Activated CD8-positive, alpha-beta memory T cell treated with anti-CD3 and anti-CD28 coated beads, Interleukin-2, amount 50 U/mL, for 4 hours (primary cell): ENCODE measurements around the gene TRPM3.
"Not testable (repeated sequence)": the region's sequence is repeated elsewhere in the genome, so short reads cannot be mapped to it uniquely, and the experiment has no call there.

ENCODE experiments used
- DNase-seq: peaks from one replicate; pipeline ENCODE4 v3.0.0-alpha.2; 2020

Gene TRPM3

DNA sequence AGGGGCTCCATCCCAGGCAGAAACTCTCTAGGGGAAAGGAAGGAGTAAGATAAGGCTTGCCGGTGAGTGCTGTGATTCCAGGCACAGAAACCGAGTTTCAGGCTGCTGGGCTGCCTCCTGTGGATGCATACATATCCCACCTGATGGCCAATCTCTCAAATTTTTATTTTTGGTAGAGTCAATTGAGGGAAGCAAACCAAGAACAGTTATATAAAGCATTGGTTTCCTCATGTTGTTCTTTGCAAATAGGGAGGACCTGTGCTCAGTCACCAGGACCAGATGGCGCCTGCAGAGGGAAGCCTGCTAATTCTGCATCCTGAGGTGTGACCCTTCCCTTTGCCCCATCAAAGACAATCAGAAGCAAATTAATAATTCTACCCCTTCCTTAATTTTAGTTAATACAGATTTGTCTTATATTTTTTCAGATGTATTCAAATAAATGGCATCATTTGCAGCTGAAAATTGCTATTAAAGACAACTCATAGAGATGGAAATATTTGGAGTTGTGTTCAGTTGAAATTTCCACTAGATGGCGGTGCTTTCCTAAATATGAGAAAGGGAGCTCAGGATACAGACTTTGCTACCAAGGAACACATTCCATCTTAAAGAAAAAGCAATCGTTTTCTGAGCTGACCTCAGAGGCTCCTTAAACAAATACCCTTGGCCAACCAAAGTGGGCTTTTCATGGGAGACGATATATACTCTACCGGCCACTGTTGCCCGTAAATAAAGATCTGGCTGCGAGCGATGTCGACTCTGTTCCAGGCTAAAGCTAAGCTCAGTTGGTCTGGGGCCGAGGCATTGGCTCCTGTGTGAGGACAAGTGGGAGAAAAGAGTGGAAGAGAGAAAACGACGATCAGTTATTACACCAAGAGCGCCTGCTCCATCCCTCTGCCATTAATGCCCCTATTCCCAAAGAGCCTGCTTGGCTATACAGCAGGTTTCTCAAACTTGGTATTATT lies 481.3 kb downstream of the TRPM3 start:
- no peak for DNase-seq

DNA sequence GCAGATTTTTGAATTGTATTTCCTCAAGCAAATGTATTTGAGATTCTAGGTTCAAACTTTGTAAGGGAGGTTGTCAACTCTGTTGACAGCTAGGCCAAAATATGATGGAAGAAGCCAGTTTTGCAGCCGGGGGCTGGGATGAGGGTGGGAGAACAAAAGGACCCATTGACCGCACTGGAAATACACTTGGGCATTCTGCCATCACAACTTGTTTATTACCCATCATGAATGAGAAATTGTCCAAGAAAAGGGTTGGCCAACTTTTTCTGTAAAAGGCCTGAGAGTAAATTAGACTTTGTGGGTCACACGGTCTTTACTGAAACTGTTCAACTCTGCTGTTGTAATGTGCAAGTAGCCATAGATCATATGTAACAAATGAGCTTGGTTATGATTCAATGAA lies 485.6 kb downstream of the TRPM3 start:
- no peak for DNase-seq

DNA sequence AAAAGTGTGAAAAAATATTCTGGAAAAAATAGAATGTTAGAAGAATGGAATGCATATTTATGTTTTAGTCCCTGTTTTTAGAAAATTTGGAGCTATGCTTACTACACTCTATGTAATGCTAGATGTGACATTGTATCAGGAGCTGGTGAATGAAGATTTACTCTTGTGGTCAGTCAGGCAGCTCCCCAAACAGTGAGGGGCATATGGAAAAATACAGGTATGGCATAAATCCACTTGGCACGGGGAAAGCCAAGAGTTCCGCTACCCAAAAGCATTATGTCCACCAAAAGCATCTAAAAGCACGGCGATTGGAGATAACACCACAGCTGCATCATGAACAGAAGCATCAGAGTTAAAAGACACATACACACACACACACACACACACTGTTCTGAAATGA lies 486.7 kb downstream of the TRPM3 start:
- DNase-seq, result no peak

DNA sequence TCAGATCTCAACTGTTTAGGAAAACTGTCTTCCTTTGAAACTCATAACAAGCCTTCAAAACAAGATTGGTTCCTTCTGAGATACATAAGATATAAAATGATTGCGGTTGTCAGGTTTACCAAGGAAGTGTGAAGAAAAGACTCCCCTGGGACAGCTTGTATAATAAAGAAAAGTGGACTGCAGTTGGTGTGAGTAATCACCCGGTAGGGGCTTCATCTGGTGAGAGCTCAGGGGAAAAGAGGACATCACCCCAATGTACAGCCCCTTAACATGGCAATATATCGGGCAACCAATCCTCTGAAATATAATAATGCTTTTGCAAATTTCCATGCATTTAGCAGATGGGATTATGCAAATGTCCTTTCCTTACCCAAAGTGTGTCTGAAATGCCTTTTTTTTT lies 490.4 kb downstream of the TRPM3 start:
- no peak for DNase-seq

DNA sequence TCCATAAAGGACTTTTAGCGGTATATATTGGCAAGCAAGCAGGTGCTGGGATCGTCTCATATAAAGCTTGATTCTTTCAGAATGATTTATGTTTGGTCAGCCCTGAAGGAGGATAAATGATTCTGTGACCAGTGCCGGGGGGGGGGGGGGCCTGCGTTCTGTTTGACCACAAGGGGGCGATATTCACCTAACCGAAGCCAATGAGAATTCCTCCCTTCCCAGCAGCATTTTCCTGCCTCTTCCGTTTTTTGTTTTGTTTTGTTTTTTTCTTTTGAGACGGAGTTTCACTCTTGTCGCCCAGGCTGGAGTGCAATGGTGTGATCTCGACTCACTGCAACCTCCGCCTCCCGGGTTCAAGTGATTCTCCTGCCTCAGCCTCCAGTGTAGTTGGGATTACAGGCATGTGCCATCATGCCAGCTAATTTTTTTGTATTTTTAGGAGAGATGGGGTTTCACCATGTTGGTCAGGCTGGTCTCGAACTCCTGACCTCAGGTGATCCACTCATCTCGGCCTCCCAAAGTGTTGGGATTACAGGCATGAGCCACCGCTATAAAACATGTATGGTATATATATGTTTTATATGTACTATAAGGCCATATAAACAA lies 492.2 kb downstream of the TRPM3 start:
- not testable (repeated sequence) for DNase-seq

DNA sequence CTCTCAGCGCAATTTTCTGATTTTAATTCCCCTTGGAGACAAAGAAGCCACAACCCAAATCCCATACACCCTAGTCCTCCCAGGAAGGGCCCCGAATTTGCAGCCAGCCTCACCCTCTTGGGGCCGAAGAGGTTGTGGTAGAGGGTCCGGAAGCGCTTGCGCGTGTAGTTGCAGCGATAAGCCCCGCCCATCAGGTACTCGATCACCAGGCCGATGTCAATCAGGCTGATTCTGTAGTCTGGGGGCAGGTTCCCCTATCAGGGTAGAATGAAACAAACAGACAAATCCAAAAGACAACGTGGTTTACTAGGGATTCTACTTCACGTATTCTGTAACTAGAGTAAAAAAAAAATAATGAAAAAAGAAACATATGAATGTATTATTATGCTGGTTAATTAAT lies 496.3 kb downstream of the TRPM3 start:
- DNase-seq, result no peak

DNA sequence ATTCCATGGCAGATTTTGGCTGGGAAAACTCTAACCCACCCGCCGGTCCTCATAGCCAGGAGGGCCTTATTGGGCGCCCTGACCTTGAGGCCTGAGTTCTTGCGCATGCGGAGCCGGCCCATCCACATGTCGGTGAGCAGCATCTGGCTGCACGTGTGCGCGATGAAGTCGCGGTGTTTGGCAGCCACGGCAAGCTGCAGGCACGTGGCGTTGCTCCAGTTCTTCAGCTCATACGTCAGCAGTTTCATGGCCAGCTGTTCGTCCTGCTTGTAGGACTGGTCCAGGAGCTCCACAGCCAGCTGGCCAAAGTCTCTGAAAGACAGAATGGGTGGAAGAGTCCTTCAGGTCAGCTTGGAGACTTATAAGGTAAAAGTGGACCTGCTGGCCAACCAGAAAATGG lies 502.6 kb downstream of the TRPM3 start:
- DNase-seq, result no peak

DNA sequence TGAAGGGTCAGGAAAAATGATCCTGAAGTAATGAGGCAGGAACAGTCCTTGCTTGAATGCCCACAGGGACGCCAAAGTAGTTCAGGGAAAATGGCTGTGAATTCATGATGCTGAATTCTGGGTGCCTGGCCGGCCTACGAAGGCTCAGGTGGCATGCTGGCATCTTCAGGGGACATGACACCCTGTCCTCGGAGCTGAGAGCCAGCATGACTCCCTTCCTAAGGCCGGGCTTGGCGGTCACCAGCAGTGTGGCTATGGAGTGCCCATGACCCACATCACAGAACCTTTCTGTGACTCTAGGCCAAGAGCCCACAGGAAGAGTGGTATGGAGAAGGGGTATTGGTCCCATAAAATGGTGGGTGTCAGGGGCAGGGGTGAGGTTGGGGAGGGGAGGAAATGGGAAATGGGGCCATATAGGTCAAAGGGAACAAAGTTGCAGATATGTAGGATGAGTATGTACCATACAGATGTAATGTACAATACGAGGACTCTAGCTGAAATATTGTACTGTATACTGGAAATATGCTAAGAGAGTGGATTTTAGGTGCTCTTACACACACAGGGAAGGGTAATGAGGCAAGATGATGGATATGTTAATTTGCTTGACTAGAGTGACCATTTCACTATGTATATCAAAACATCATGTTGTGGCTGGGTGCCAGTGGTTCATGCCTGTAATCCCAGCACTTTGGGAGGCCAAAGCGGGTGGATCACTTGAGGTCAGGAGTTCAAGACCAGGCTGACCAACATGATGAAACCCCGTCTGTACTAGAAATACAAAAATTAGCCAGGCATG lies 504.2 kb downstream of the TRPM3 start:
- no peak for DNase-seq

DNA sequence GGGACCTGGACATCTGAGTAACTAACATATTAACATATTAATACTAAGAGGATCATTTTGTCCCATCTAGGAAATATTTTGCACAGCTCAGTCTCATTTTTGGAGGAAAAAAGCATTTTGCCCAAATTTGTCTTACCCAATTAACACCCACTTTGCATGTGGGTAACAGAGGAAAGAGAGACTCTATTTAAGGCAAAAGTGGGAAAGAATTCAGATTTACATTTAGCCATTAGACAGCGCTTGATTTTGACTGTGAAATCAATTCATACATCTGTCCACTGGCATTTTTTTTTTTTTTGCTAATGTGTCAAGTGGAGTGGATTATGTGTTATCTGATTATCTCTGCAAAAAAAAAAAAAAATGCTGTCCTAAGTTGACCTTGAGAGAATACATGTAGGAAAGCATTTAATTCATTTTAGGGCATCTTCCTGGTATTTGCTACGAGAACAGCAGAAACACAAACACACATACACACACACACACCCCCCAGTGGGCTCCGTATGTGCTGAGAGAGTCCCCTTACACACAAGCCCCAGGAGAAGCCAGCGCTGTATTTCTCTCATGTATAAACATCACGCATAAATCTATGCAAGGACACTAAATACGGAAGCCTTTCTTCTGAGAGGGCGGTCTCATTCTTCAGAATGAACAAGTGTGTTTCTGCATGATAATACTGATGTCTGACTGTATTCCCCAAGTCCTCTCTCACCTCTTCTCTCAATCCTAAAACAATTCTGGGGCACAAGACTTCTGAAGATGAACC lies 505.0 kb downstream of the TRPM3 start:
- no peak for DNase-seq

DNA sequence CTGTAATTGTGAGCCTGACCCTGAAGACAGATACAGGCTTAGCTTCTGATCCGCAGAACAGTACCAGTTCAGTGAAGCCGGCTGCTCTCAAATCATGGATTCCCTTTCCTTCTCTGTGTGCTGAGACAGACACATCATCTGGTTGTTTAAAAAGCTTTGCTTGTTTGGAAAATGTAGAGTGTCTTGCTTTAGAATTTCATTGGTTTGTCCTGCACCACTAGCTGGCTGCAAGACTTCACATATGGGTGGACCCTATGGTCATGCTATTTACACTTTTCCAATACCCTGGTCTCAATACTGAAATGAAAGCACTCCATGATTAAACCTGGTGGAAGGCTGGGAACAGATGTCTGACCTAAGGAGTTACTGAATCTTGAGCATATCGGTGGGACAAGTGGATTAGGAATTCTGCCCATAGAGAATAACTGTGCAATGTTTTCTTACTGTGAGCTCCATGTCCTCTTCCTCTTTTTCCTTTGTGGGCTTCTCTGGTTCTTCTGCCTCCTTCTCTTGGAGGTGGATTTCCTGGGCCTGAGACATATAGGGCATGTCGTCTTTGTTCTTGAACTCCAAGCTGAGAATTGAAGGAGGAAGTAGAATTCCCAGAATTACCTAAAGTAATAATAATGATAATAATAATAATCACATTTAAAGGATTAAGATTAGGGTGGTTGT lies 505.8 kb downstream of the TRPM3 start:
- DNase-seq, result no peak

DNA sequence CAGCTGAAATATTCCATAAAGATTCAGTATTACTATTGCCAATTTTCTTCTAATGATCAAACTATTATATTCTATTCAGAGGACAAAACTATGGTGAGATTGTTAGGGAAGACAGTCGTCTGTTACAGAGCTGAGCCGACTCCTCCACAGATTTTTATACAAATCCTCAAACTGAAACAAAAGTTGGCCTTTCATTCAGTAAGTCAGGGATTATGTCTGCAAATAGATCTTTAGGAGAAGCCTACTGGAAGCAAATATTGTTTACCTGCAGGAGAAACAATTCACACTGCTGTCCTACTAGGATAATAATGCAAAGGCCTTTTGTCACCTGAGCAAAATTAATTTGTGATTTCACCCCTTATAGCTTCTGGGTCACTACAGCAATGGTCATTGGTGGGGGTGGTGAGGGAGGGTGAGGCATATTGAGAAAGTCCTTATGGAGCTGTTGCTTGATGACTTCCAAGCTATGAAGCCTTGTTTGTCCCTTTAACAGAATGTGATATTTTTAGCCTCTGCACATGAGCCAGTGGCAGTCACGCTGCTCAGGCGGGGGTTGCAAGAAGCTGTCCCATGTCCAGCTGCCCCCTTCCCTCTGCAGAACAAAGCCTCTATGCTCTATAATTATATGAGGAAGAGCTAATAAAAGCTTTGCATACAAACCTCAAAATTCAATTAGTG lies 506.5 kb downstream of the TRPM3 start:
- no peak for DNase-seq

DNA sequence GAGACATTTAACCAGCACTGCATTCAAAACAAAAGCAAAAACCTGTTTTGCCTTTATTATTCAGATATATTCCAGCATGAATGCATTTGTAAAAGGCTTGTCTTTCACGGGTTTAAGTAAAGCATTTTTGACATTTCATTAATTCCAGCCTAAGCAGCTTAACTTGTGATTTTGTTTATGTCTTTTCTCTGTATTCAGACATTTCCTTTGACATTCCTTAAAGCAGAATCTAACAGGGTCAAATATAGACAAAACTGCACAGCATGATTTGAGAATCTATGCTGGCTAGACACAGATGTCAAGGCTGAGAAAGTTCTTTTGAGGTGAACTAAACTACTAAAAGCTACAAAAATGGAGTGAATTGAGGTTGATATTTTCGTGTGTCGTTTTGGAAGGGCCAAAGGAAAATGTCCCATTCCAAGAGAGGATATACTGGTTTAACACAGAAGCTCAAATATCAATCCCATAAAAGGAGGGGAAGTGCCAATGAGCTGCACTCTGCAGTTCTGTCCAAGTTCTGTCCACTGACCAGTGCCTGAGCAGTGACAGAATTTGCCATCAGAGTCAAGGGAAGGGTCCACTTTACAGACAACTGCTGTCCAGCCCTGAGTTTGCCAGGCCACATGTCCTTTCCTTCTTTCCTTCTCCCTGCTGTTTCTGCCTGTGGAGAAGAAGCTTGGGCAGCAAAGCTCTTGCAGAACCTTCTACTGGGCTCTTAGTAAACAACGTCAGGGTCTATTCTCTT lies 508.2 kb downstream of the TRPM3 start:
- DNase-seq, result no peak

DNA sequence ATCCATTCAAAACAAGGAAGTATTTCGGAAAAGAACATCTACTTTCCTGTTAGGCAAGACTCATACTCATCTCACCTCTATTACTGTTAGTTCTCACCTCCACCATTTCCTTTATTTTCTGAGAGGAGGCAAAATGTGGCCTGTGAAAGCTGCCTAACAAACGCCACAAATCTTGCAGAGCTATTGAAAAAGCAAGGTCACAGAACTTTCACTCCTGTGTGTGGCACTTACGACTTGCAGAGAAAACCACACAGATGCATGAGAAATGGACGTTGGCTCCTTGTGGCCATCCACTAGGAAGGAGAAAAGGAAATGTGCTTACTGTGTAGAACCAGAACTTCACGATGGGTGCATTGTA lies 511.2 kb downstream of the TRPM3 start:
- DNase-seq, result no peak

DNA sequence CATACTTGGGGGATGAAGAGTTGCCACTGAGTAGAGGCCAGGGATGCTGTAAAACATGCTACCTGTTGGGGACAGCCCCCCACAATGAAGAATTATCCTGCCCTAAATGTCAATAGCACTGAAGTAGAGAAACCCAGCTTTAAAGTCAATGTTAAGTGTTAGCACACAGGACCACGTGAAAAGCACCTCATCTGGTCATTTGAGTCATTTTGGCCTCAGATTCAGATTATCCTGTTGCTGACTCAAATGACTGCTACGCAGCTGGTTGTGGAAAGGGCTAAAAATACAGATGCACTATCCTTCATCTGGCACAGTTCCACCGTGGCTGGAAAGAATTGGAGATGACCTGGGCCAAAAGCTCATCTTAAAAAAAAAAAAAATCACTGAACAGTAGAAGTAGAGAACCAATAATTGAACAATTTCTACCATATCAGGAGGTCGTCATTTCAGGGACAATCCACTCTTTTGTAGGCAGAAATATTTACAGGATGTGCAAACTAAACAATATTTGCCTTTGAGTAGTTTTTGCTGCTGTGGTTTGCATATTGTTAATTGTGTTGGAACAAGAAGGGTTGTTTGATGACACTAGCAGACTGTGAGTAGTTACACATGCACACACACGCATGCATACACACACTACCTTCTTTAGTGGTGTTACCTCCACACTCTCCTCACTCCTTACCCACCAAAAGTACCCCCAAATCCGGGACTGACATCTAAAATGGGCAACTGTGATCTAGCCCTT lies 511.7 kb downstream of the TRPM3 start:
- no peak for DNase-seq

DNA sequence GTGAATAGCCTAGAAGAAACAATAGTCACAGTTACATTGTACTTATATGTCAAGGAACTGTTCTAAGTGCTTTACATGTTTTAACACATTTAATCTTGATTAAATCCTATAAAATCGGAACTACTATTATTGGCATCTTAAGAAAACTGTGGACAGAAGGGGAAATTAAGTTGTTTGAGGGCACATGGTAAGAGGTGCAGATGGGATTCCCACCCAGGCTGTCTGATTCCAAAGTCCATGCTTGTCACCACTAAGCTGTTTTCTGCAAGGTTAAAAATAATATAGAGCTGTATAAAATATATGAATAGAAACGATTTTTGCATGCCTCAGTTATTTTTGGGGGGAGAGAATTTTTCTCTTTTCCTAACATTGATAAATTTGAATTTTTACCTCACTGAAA lies 512.4 kb downstream of the TRPM3 start:
- no peak for DNase-seq

DNA sequence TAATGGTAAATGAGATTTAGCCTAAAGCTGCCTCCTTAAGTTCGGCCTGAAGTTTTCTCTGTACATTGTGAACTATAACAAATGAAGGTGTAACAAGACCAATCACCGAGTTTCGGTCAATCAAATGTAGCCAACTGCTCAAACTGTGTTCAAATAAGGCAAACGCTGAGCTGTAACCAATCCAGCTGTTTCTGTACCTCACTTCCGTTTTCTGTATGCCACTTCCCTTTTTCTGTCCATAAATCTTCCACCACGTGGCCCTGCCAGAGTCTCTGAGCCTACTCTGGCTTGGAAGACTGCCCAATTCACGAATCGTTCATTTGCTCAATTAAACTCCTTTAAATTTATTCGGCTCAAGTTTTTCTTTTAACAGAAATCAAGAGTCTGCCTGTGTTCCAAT lies 513.5 kb downstream of the TRPM3 start:
- DNase-seq, result no peak

DNA sequence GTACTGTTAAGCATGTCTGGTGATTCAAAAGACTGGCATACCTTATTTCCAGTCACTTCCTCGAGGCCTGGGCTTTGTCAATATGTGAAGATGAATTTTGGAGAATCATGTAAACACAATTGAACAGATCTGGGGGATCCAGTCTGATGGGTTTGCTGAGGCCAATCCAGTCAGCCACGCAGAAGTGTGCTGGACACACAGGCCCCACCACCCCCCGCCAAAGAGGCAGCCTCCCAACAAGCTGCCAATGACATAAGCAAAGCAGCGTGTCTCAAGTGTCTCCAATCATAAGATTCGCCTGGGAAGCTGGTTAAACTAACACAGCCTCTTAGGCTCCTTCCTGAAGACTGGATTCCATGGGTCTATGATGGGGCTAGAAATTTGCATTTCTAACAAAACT lies 514.1 kb downstream of the TRPM3 start:
- DNase-seq, result no peak

DNA sequence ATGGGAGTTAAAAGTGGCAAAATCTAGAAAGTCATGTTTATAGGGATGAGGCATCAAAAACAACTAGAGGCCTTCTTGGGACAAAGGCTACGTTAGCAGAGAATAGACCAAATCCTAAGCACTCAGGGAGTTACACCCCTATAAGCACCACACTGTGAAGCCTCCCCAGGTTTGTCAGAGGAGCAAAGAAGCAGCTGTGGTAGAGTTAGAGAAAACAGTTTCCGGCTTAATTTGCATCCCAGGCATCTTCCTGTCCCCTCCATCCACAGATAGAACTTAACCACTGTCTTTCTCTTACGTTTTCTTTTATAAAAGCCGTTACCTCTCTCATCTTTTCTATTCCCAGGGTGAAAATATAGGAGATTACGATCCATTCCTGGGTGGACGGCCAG lies 518.4 kb downstream of the TRPM3 start:
- DNase-seq, result no peak

DNA sequence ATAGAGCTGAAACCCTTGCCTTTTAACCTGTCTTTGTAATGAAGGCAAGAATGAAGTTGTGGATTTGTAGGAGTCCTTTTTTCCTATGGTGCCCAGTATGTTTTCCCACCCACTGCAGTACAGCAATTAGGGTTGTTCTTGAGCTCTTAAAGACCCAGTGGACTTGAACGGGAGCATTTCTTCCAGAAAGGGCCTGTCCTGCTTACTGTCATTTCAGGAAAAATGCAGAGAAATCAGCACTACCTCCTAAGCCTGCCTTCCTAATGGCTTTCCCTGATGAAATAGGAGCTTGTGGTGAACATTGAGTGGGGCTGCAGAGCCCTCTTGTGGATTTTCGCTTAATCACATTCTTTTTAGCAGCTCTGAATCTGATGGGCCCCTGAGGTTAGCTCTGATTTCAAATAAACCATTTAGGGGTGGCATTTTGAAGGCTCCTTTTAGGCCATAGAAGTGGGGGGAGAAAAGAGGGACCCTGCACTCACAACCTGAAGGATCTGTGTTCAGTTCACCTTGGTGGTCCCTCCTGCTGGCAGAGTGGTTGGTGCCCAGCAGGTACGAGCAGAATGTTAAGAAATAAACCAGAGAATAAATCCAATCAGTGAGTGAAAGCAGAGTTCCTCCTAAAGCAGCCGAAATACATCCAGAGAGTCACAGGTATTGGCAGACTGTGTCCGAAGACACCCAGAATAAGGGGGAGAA lies 519.0 kb downstream of the TRPM3 start:
- DNase-seq, result peak; percentile 43
